MM.1S (cell line): Measurements from ENCODE around the gene CDC42EP2.

Source experiments
- DNase-seq: peaks from one replicate; pipeline ENCODE4 v3.0.0-alpha.2; 2015
- H2AFZ ChIP-seq: fragments of 300-600 bp; sonication (generic); 2 replicates; pipeline ENCODE4 v1.6.0; 2016; ENCODE audit warnings: antibody characterized with exemption, low read length
- H3F3A ChIP-seq: fragments of 300-600 bp; sonication (generic); 2 replicates; pipeline ENCODE4 v1.6.1; 2016; ENCODE audit warnings: mild to moderate bottlenecking, antibody characterized with exemption, low read length, moderate library complexity, mixed read lengths; ENCODE audit not compliant: insufficient read depth
- H3K27ac ChIP-seq: fragments of 300-600 bp; sonication (generic); 2 replicates; pipeline ENCODE4 v1.5.1; 2016; ENCODE audit warnings: mild to moderate bottlenecking, low read length
- H3K27me3 ChIP-seq: fragments of 300-600 bp; sonication (generic); replicated peaks from 2 replicates; pipeline ENCODE4 v1.6.0; 2016; ENCODE audit warnings: low read length; ENCODE audit not compliant: insufficient read depth
- H3K36me3 ChIP-seq: fragments of 300-600 bp; sonication (generic); replicated peaks from 2 replicates; pipeline ENCODE4 v1.6.1; 2016; ENCODE audit warnings: mild to moderate bottlenecking, low read length, mixed read lengths; ENCODE audit not compliant: insufficient read depth
- H3K4me1 ChIP-seq: fragments of 300-600 bp; sonication (generic); 2 replicates; pipeline ENCODE4 v1.6.1; 2016; ENCODE audit warnings: low read length, mixed read lengths
- H3K4me2 ChIP-seq: fragments of 300-600 bp; sonication (generic); 2 replicates; pipeline ENCODE4 v1.6.0; 2016; ENCODE audit warnings: low read depth, low read length
- H3K4me3 ChIP-seq: fragments of 300-600 bp; sonication (generic); 2 replicates; pipeline ENCODE4 v1.5.1; 2016; ENCODE audit warnings: low read length, mixed read lengths
- H3K79me2 ChIP-seq: fragments of 300-600 bp; sonication (generic); 2 replicates; pipeline ENCODE4 v1.6.1; 2016; ENCODE audit warnings: mixed run types, low read length, mixed read lengths
- H3K9ac ChIP-seq: fragments of 300-600 bp; sonication (generic); 2 replicates; pipeline ENCODE4 v1.6.1; 2016; ENCODE audit warnings: low read length, mixed read lengths
- H3K9me2 ChIP-seq: fragments of 300-600 bp; sonication (generic); replicated peaks from 2 replicates; pipeline ENCODE4 v1.6.1; 2016; ENCODE audit warnings: mild to moderate bottlenecking, low read length, mixed read lengths; ENCODE audit not compliant: insufficient read depth
- H3K9me3 ChIP-seq: fragments of 300-600 bp; sonication (generic); replicated peaks from 2 replicates; pipeline ENCODE4 v1.6.1; 2016; ENCODE audit warnings: mild to moderate bottlenecking, low read length, mixed read lengths; ENCODE audit not compliant: insufficient read depth
- H4K20me1 ChIP-seq: fragments of 300-600 bp; sonication (generic); 2 replicates; pipeline ENCODE4 v1.6.1; 2016; ENCODE audit warnings: mild to moderate bottlenecking, low read length, moderate library complexity, mixed read lengths; ENCODE audit not compliant: insufficient read depth
- EZH2 ChIP-seq: fragments of 300-600 bp; sonication (generic); optimal IDR thresholded peaks from 2 replicates; pipeline ENCODE3; 2017; ENCODE audit warnings: low read depth, mild to moderate bottlenecking, antibody characterized with exemption, low read length, mixed read lengths
- EZH2phosphoT487 ChIP-seq: fragments of 300-600 bp; sonication (generic); IDR thresholded peaks from 2 replicates; pipeline ENCODE4 v1.6.1; 2018; ENCODE audit warnings: antibody characterized with exemption, low read length
- TF ChIP-seq, protein P1 (sequence below): fragments of 300-600 bp; sonication (generic); IDR thresholded peaks from 2 replicates; pipeline ENCODE4 v1.5.1; 2016; ENCODE audit warnings: antibody characterized with exemption, low read length, mixed read lengths

The CDC42EP2 gene

DNA sequence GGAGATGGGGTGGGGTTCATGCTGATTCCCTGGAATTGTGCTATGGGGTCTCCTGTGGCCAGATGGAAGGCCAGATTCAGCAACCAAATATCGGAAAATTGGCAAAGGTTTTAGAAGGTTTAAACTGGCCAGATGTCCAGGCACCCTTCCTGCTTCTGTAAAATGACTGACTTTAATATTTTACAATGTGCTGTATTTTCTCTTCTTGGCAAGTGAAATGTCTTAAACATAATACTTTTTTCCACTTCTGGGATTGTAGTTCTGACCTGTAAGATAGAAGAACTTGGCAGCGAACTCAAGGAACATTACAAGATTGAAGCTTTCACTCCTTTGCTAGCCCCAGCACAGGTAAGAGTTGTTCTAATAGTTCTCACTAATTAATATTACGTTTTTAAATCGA, 35.4 kb upstream of the CDC42EP2 start:
- no peak overlapping the region for H2AFZ ChIP-seq
- no peak overlapping the region for H3K27ac ChIP-seq
- H4K20me1 ChIP-seq, result no peaks in the 10 kb centered on the region; the same call in 1 of the 2 replicates
- no peak for DNase-seq
- no peaks in the 10 kb centered on the region for H3K79me2 ChIP-seq
- H3K4me1 ChIP-seq, result no peaks in the 10 kb centered on the region
- no peak overlapping the region for H3K4me3 ChIP-seq
- H3K27me3 ChIP-seq, result no peaks in the 10 kb centered on the region
- H3K9me3 ChIP-seq, result no peaks in the 10 kb centered on the region
- no peak overlapping the region for H3K4me2 ChIP-seq
- no peak overlapping the region for H3K9ac ChIP-seq
- H3K9me2 ChIP-seq, result no peaks in the 10 kb centered on the region
- peaks cover 28% of the 10 kb centered on the region; the same call in 1 of the 2 replicates for H3K36me3 ChIP-seq
- TF ChIP-seq EZH2, result no peak
- TF ChIP-seq EZH2phosphoT487, result no peak
- TF ChIP-seq, protein P1, sequence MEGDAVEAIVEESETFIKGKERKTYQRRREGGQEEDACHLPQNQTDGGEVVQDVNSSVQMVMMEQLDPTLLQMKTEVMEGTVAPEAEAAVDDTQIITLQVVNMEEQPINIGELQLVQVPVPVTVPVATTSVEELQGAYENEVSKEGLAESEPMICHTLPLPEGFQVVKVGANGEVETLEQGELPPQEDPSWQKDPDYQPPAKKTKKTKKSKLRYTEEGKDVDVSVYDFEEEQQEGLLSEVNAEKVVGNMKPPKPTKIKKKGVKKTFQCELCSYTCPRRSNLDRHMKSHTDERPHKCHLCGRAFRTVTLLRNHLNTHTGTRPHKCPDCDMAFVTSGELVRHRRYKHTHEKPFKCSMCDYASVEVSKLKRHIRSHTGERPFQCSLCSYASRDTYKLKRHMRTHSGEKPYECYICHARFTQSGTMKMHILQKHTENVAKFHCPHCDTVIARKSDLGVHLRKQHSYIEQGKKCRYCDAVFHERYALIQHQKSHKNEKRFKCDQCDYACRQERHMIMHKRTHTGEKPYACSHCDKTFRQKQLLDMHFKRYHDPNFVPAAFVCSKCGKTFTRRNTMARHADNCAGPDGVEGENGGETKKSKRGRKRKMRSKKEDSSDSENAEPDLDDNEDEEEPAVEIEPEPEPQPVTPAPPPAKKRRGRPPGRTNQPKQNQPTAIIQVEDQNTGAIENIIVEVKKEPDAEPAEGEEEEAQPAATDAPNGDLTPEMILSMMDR, result no peak
- H3F3A ChIP-seq, result 0 out of 2 replicates have a peak, but pooled peaks cover 3% of the 10 kb centered on the region

DNA sequence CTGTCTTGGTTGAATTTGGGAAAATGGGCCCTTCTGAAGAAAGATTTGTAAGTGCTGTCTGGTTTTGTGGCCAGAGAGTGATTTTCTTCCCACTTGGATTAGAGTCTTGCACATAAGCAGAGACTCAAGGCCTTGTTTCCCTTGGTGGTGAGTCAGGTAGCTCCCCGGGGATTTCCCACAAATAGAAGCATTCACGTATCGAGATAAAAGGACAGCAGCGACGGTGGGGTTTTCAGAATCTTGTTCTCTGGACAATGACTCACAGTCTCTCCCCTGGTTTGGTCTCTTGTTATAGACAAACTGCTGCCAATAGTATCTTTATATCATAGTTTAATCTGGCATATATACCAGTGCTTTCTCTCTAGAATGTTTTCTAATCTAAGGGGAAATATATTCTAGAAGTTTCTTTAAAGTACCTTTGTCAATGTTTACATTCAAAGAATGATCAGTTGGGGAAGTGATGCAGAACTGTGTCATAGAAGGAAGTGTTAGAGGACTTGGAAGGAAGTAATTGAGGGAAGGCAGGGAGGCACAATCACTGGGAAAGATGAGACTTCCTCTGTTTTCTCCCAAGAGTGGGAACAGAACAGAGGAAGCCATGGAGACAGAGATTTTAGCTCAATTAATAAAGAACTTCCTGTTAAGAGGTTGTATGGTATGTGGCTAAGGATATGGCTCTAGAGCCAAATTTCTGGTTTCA, 34.8 kb upstream of the CDC42EP2 start:
- H3K9ac ChIP-seq, result no peak overlapping the region
- no peak for DNase-seq
- no peaks in the 10 kb centered on the region for H3K9me2 ChIP-seq
- peaks cover 28% of the 10 kb centered on the region; the same call in 1 of the 2 replicates for H3K36me3 ChIP-seq
- H3K4me2 ChIP-seq, result no peak overlapping the region
- H3K4me1 ChIP-seq, result no peaks in the 10 kb centered on the region
- TF ChIP-seq, protein P1, result no peak
- TF ChIP-seq EZH2phosphoT487, result no peak
- no peak for TF ChIP-seq EZH2
- no peaks in the 10 kb centered on the region for H3K27me3 ChIP-seq
- no peaks in the 10 kb centered on the region for H3K79me2 ChIP-seq
- no peaks in the 10 kb centered on the region for H4K20me1 ChIP-seq
- no peaks in the 10 kb centered on the region for H3K9me3 ChIP-seq
- no peak overlapping the region for H3K4me3 ChIP-seq
- H3K27ac ChIP-seq, result no peak overlapping the region
- no peak overlapping the region for H2AFZ ChIP-seq
- no peaks in the 10 kb centered on the region for H3F3A ChIP-seq

DNA sequence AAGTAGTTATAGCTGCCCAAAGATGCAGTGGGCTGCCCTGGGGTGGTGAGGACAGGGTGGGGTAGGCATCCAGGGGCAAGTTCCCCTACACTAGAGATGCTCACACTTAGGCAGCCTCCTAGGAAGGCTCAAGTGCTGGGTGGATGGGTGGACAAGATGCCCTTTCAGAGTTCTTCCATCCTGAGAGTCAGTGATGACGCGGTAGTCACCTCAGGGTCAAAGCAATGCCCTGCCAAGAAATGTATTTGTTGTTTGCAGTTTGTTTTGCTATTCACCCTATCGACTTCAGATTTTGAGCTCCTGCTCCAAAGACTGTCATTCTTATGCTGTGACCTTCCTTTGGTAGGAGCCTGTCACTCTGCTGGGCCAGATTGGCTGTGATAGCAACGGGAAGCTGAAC, 34.0 kb upstream of the CDC42EP2 start:
- no peak for DNase-seq
- Histone ChIP-seq H3K9ac (no peak overlapping the region), H3K9me2 (no peaks in the 10 kb centered on the region), H3F3A (no peaks in the 10 kb centered on the region), H3K4me1 (no peaks in the 10 kb centered on the region), H3K27me3 (no peaks in the 10 kb centered on the region), H3K79me2 (no peaks in the 10 kb centered on the region), H3K4me2 (no peak overlapping the region), H3K27ac (no peak overlapping the region), H3K4me3 (no peak overlapping the region), H3K36me3 (peaks cover 28% of the 10 kb centered on the region; the same call in 1 of the 2 replicates), H4K20me1 (no peaks in the 10 kb centered on the region), H2AFZ (no peak overlapping the region), H3K9me3 (no peaks in the 10 kb centered on the region)
- TF ChIP-seq, protein P1, result no peak
- TF ChIP-seq EZH2phosphoT487, result no peak
- no peak for TF ChIP-seq EZH2
